Measurements from ENCODE around the gene TMIE. TPM values are rescaled to one million over a fixed set of nuclear protein-coding genes. Genes with fewer than 3 reads are reported as not detected.

Gene TMIE
- total and polyA plus RNA-seq, 2 of the 4 experiments (the other 2 are of a cell fraction): 0.12 TPM; not detected in 1

DNA sequence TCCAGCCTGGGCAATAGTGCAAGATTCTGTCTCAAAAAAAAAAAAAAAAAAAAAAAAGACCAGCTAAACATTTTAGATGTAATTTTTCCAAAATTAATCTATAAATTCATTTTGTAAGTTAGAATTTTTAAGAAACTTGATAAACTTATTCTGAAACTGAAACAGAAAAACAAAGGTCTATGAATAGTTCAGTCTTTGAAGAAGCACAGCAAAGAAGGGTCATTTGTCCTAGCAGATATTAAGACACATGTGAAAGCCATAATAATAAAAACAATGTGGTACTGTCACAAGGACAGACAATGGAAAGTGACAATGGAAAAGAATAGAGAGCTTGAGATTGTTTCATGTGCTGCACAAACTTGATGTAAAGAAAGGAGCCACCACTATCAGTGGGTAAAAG lies 45.5 kb downstream of the TMIE start:
- Histone ChIP-seq H3K9ac (ENCODE audit: low read depth, low read length) (no peak overlapping the region), H3K56ac (ENCODE audit: extremely low read depth, insufficient read depth, low read length) (no peak overlapping the region), H3K23ac (ENCODE audit: low read depth, low read length) (no peak overlapping the region), H3K79me1 (ENCODE audit: low read depth in 1 of 2, low read length in 2 of 2) (no peaks in the 10 kb centered on the region), H3K9me3 (ENCODE audit: control insufficient read depth, insufficient read depth, low read length) (no peaks in the 10 kb centered on the region), H3K4me2 (ENCODE audit: low read depth, low read length) (no peak overlapping the region), H2BK120ac (ENCODE audit: low read depth, low read length) (no peak overlapping the region), H3K27me3 (ENCODE audit: control insufficient read depth, insufficient read depth, low read length) (peaks cover 52% of the 10 kb centered on the region), H2BK15ac (ENCODE audit: low read depth, low read length) (no peak overlapping the region), H3K14ac (replicated peaks; ENCODE audit: low read depth, low read length) (no peak overlapping the region), H4K20me1 (ENCODE audit: insufficient read depth, low read length) (no peaks in the 10 kb centered on the region), H2AFZ (replicated peaks; ENCODE audit: low read length, poor library complexity) (no peak overlapping the region), H2AK9ac (replicated peaks; ENCODE audit: low read depth, low read length, poor library complexity) (no peak overlapping the region), H3K4ac (ENCODE audit: low read depth, low read length) (no peak overlapping the region), H2BK5ac (ENCODE audit: low read depth, low read length, poor library complexity, severe bottlenecking) (no peak overlapping the region), H4K91ac (ENCODE audit: insufficient read depth, low read depth, low read length) (no peak overlapping the region), H3K4me3 (ENCODE audit: insufficient read depth, low read depth, low read length) (no peak overlapping the region), H2AK5ac (ENCODE audit: low read depth, low read length) (no peak overlapping the region), H3K18ac (ENCODE audit: low read depth, low read length) (no peak overlapping the region), H4K8ac (ENCODE audit: low read depth in 2 of 2, low read length in 2 of 2) (no peak overlapping the region), H3K36me3 (ENCODE audit: control insufficient read depth, insufficient read depth, low read length) (no peaks in the 10 kb centered on the region), H3K4me1 (ENCODE audit: control insufficient read depth, insufficient read depth, low read length) (no peaks in the 10 kb centered on the region), H3K27ac (ENCODE audit: insufficient read depth, low read length) (no peak overlapping the region), H3K9me1 (ENCODE audit: insufficient read depth, low read length) (no peaks in the 10 kb centered on the region), H4K5ac (ENCODE audit: low read depth, low read length) (no peak overlapping the region), H2BK20ac (ENCODE audit: low read depth, low read length) (no peak overlapping the region)
- in situ Hi-C loops (cut with MboI; ENCODE audit: low sequenced_read_pairs) (no loop called here), intact Hi-C loops (cut with micrococcal nuclease) (loop anchor here (5.0 kb wide), 1 partner anchor 451 kb away; no protein-coding TSS in a partner anchor), dilution Hi-C loops (cut with HindIII; ENCODE audit: low sequenced_read_pairs, unreplicated experiment) (no loop called here)
- POLR2A ChIA-PET (ENCODE audit: unreplicated experiment): no interaction called here
- no TSS peak for BruUV-seq (replicated peaks)
- CTCF ChIA-PET: no interaction called here
- DNase-seq: no peak
- TF ChIP-seq NFE2L2 (IDR thresholded peaks at IDR 0.05; ENCODE audit: low read depth, low read length): no peak
- no peak for TF ChIP-seq POLR2A (IDR thresholded peaks at IDR 0.05; ENCODE audit: low read depth, low read length)
- no peak for ATAC-seq (ENCODE audit: low read depth)

All from IMR-90 (cell line).